Fibroblast of lung (primary cell): ENCODE measurements around the gene ANKRD27. TPM values are rescaled to one million over a fixed set of nuclear protein-coding genes. Genes with fewer than 3 reads are reported as not detected.

Source experiments
- DNase-seq, 2 donors: peaks; one replicate each; pipeline versions ENCODE4 v3.0.0 to v3.0.0-alpha.2; 2010; ENCODE audit warnings: low read depth in 2 of 2
- H2AFZ ChIP-seq: 2 replicates; pipeline ENCODE4 v1.5.1; 2012; ENCODE audit warnings: low read length, control low read depth, inconsistent platforms
- H3K27ac ChIP-seq: 2 replicates; pipeline ENCODE4 v1.5.1; 2011; ENCODE audit warnings: low read length, control low read depth; ENCODE audit not compliant: insufficient read depth
- H3K27me3 ChIP-seq: 2 replicates; pipeline ENCODE4 v1.5.1; 2011; ENCODE audit warnings: mild to moderate bottlenecking, low read length; ENCODE audit not compliant: control insufficient read depth, insufficient read depth
- H3K36me3 ChIP-seq: 2 replicates; pipeline ENCODE4 v1.5.1; 2011; ENCODE audit warnings: low read length; ENCODE audit not compliant: control insufficient read depth, insufficient read depth
- H3K4me1 ChIP-seq: 2 replicates; pipeline ENCODE4 v1.5.1; 2011; ENCODE audit warnings: low read length; ENCODE audit not compliant: control insufficient read depth, insufficient read depth; ENCODE audit errors: extremely low read depth
- H3K4me2 ChIP-seq: 2 replicates; pipeline ENCODE4 v1.5.1; 2011; ENCODE audit warnings: low read length, control low read depth; ENCODE audit not compliant: insufficient read depth; ENCODE audit errors: extremely low read depth
- H3K4me3 ChIP-seq, 4 experiments: fragments of 200-600 bp in 1 of 4; sonication (generic) in 1 of 4; replicated peaks in 1 of 4; 2 replicates each; pipeline ENCODE4 v1.5.1; 2011 to 2016; ENCODE audit warnings: low read length in 4 of 4, low read depth in 3 of 4, mild to moderate bottlenecking in 3 of 4, control low read depth in 2 of 4, inconsistent platforms in 1 of 4, mixed read lengths in 1 of 4; ENCODE audit not compliant: insufficient read depth in 1 of 4; ENCODE audit errors: control extremely low read depth in 1 of 4
- H3K79me2 ChIP-seq: 2 replicates; pipeline ENCODE4 v1.5.1; 2012; ENCODE audit warnings: mild to moderate bottlenecking, low read length, inconsistent platforms; ENCODE audit not compliant: control insufficient read depth, insufficient read depth
- H3K9ac ChIP-seq: 2 replicates; pipeline ENCODE4 v1.5.1; 2011; ENCODE audit warnings: mild to moderate bottlenecking, low read length, control low read depth; ENCODE audit not compliant: insufficient read depth
- H3K9me3 ChIP-seq: 2 replicates; pipeline ENCODE4 v1.5.1; 2012; ENCODE audit warnings: low read depth, low read length; ENCODE audit not compliant: control insufficient read depth, insufficient read depth
- H4K20me1 ChIP-seq: 2 replicates; pipeline ENCODE4 v1.5.1; 2011; ENCODE audit warnings: low read length; ENCODE audit not compliant: control insufficient read depth, insufficient read depth; ENCODE audit errors: extremely low read depth
- EZH2 ChIP-seq: IDR thresholded peaks from 2 replicates; pipeline ENCODE4 v1.5.1; 2012; ENCODE audit warnings: low read length, control low read depth, mild to moderate bottlenecking; ENCODE audit errors: missing control alignments
- polyA plus RNA-seq, 2 donors: library from polyadenylated mRNA; depleted of rRNA in 1 of 2; stranded (reverse) in 1 of 2; unstranded in 1 of 2; fragments of >200 nt; gene quantifications; 2 replicates each; pipeline ENCODE4 v1.2.1, GENCODE V29; 2011 to 2012; ENCODE audit warnings: missing spikeins in 1 of 2
- total RNA-seq: library from RNA; depleted of rRNA; stranded (reverse); fragments of >200 nt; gene quantifications from 2 replicates; pipeline ENCODE4 v1.2.1, GENCODE V29; 2014
- TF ChIP-seq, protein P1 (sequence below), 2 donors: IDR thresholded peaks in 1 of 2; conservative IDR thresholded peaks in 1 of 2; 1 replicate in 1 of 2; 2 replicates in 1 of 2; pipeline ENCODE4 v1.5.1; 2011 to 2012; ENCODE audit warnings: low read length in 2 of 2, control low read depth in 1 of 2, inconsistent platforms in 1 of 2, low read depth in 1 of 2, mild to moderate bottlenecking in 1 of 2

The ANKRD27 gene
- total and polyA plus RNA-seq, 2 donors (not counting 1 experiment from before 2014, with no cell fraction given), result 29.7 to 38.3 TPM

DNA sequence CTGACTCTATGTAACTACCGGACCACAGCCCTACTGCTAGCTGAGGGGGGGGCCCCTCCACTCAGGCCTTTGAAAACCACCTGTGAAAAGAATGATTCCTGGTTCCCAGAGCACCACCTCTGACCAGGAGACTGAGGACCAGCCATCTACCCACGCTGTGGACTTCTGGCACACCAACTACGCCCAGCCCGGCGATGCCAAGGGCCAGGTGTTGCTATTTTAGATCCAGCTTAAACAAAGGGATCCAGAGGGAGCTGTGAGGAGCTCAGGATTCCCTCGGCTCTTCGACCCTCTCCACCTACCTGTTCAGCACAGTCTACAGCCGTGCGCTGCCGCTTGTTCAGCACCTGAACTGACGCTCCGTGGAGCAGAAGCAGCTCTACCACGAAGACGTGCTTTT is 71.0 kb downstream of the ANKRD27 start:
- no peaks in the 10 kb centered on the region for H4K20me1 ChIP-seq
- H2AFZ ChIP-seq, result no peak overlapping the region
- H3K27me3 ChIP-seq, result no peaks in the 10 kb centered on the region
- no peak overlapping the region for H3K9ac ChIP-seq
- no peak overlapping the region for H3K27ac ChIP-seq
- peaks cover 10% of the 10 kb centered on the region for H3K36me3 ChIP-seq
- DNase-seq, result no peak
- H3K9me3 ChIP-seq, result no peaks in the 10 kb centered on the region
- TF ChIP-seq EZH2, result no peak
- TF ChIP-seq, protein P1, sequence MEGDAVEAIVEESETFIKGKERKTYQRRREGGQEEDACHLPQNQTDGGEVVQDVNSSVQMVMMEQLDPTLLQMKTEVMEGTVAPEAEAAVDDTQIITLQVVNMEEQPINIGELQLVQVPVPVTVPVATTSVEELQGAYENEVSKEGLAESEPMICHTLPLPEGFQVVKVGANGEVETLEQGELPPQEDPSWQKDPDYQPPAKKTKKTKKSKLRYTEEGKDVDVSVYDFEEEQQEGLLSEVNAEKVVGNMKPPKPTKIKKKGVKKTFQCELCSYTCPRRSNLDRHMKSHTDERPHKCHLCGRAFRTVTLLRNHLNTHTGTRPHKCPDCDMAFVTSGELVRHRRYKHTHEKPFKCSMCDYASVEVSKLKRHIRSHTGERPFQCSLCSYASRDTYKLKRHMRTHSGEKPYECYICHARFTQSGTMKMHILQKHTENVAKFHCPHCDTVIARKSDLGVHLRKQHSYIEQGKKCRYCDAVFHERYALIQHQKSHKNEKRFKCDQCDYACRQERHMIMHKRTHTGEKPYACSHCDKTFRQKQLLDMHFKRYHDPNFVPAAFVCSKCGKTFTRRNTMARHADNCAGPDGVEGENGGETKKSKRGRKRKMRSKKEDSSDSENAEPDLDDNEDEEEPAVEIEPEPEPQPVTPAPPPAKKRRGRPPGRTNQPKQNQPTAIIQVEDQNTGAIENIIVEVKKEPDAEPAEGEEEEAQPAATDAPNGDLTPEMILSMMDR (conservative IDR thresholded peaks at IDR 0.05 in 1 of 2, IDR thresholded peaks at IDR 0.05 in 1 of 2; ENCODE audit: low read depth in 1 of 2, low read length in 2 of 2), result no peak
- no peak overlapping the region for H3K4me3 ChIP-seq
- H3K79me2 ChIP-seq, result no peaks in the 10 kb centered on the region
- no peaks in the 10 kb centered on the region for H3K4me1 ChIP-seq
- H3K4me2 ChIP-seq, result no peak overlapping the region

DNA sequence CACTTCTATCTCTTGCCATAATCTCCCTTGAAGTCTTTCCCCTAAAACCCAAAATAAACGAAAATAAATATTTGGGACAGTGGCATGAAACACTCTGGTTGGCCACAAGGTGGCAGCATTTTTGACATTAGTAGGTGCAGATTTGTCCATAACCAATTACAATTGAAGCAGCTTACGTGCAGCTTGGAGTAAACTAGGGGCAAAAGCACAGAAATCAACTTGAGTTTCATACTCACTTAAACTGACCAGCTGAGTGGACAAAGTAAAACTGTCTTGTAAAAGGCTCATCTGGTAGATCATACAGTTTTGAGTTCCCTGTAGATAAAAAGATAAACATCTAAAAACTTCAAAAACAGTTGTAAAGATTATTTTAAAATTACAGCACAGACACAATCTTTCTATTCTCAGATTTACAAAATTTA is 75.2 kb downstream of the ANKRD27 start:
- Histone ChIP-seq H3K9me3 (no peaks in the 10 kb centered on the region), H3K9ac (no peak overlapping the region), H3K4me2 (no peak overlapping the region), H3K27me3 (no peaks in the 10 kb centered on the region), H3K4me3 (no peak overlapping the region), H4K20me1 (no peaks in the 10 kb centered on the region), H3K79me2 (no peaks in the 10 kb centered on the region), H2AFZ (no peak overlapping the region), H3K27ac (no peak overlapping the region), H3K4me1 (no peaks in the 10 kb centered on the region), H3K36me3 (peaks cover 18% of the 10 kb centered on the region)
- DNase-seq, result peak; percentile 58 to 74
- TF ChIP-seq, protein P1 (conservative IDR thresholded peaks at IDR 0.05 in 1 of 2, IDR thresholded peaks at IDR 0.05 in 1 of 2; ENCODE audit: low read depth in 1 of 2, low read length in 2 of 2), result peak; percentile 67 to 76
- TF ChIP-seq EZH2, result no peak

DNA sequence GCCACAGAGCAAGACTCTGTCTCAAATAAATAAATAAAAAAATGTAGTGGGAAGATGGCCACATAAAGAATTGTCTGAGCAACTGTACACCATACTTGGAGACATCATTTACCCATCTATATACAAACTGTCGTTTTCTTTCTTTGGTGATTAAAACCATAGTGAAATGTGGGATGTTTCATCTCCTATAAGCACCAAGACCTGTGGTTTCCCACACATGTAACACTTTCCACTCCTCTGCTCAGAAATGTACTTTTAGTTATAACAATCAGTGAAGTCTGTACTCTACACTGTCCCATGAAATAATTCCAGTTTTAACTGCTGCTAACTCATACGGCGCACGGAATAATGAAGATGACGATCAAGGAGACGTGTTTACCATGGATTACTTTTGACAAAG is 75.7 kb downstream of the ANKRD27 start:
- Histone ChIP-seq H3K27me3 (no peaks in the 10 kb centered on the region), H3K9me3 (no peaks in the 10 kb centered on the region), H3K27ac (no peak overlapping the region), H3K4me3 (no peak overlapping the region), H2AFZ (no peak overlapping the region), H3K4me1 (no peaks in the 10 kb centered on the region), H4K20me1 (no peaks in the 10 kb centered on the region), H3K9ac (no peak overlapping the region), H3K36me3 (peaks cover 21% of the 10 kb centered on the region), H3K79me2 (no peaks in the 10 kb centered on the region), H3K4me2 (no peak overlapping the region)
- no peak for DNase-seq
- TF ChIP-seq, protein P1 (conservative IDR thresholded peaks at IDR 0.05 in 1 of 2, IDR thresholded peaks at IDR 0.05 in 1 of 2; ENCODE audit: low read depth in 1 of 2, low read length in 2 of 2), result no peak
- no peak for TF ChIP-seq EZH2
